GM18951 (cell line): ENCODE data around the gene C2CD4D.

Experiments used
- POLR2A ChIP-seq: IDR thresholded peaks from 4 replicates; pipeline ENCODE4 v1.6.1; 2011; ENCODE audit warnings: mild to moderate bottlenecking; ENCODE audit not compliant: insufficient read length, insufficient read depth; ENCODE audit errors: extremely low read depth
- in situ Hi-C: fragments of 300-500 bp; cut with MboI; formaldehyde crosslinking; loops from one replicate; pipeline ENCODE4 v1.12.0; 2022; ENCODE audit warnings: low sequenced_read_pairs, mixed read lengths, inconsistent platforms; ENCODE audit not compliant: unreplicated experiment

Gene C2CD4D

DNA sequence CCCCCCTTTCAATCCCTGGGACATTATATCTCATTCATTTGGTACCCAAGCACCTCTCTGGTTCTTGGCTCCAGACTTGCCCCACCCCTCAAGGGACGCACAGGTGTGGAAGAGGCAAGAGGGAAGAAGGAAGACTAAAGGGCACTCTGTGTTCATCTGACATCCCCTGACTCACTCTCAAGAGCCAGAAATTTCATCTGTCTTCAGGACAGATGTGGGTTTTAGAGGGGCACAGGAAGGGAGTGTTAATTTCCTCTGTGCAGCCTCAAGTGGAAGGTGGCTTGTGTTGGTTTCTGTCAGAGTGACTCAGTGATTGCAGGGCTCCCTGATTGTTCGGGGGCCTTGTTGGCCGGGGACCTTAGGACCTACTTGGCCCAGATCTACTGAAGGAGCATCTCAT lies 2.4 kb downstream of the C2CD4D start:
- no peak for TF ChIP-seq POLR2A
- in situ Hi-C loops: loop anchor here (25.0 kb wide), 1 partner anchor 250 kb away; no protein-coding TSS in a partner anchor

DNA sequence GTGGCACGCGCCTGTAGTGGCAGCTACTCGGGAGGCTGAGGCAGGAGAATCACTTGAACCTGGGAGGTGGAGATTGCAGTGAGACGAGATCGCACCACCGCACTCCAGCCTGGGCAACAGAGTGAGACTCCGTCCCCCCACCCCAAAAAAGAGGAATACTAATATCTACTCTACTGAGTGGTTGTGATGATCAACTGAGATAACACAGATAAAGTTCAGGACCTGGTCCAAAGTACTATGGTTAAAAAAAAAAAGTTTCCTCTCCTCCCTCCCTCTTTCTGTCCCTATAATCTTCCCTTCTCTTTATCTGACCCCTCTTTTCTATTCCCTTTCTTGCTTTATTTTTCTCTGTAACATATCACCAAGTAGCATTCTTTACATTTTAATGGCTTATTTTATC lies 4.0 kb downstream of the C2CD4D start:
- in situ Hi-C loops: loop anchor here (25.0 kb wide), 1 partner anchor 248 kb away; no protein-coding TSS in a partner anchor
- no peak for TF ChIP-seq POLR2A

DNA sequence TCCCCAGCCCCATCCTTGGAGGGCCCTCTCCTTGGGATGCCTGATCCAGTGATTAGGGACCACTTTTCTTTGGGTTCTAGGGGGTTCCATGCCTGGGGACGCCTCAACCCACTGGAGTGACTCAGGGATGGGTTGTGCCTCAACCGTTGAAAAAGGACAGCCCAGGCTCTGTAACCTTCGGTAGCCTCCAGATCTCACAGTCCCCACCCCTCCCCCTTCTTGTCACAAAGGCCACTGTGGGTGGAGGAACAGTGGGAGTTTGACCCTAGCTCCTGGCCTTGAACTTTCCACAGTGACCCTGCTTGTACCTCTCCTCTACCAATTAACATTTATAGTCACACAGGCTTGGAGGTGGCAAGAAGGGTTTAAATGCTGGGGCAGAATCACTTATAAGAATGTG lies 5.4 kb downstream of the C2CD4D start:
- in situ Hi-C loops: loop anchor here (25.0 kb wide), 1 partner anchor 247 kb away; no protein-coding TSS in a partner anchor

DNA sequence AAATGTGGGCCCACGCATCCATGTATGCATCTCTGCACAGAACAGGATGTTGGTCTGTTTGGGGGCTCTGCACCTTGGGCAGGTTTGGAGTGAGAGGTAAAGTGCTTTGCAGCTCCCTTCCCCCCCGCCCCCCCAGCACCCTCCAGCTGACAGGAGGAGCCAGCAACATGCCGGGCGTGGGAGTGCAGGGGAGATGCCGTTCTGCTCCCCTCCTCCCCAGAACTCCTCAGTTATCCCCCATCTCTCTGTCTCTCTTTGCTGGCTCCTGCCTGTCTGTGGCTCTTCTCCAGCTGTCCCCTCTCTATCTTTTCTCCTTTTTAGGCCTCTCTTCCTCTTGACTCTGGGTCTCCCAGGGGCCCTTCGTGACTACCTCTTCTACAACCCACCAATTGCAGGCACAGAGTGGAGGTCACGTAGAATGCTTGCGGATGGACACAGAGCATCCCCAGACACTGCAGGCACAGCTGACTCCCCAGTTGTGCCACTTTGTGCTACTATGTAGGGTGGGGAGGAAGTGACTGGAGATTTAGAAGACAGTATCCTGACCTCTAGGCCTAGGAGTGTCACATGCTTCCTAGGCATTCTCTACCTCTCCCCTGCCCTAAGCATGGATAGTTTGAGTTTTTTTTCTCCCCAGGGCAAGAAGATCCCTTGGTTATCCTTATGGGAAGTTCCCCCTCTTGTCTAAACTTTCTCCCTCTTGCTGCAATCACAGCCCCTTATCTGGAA lies 6.3 kb downstream of the C2CD4D start:
- no peak for TF ChIP-seq POLR2A
- in situ Hi-C loops: loop anchor here (25.0 kb wide), 1 partner anchor 246 kb away; no protein-coding TSS in a partner anchor

More for the DNA sequence above, 5.4 kb downstream of the C2CD4D start:
- no peak for TF ChIP-seq POLR2A

DNA sequence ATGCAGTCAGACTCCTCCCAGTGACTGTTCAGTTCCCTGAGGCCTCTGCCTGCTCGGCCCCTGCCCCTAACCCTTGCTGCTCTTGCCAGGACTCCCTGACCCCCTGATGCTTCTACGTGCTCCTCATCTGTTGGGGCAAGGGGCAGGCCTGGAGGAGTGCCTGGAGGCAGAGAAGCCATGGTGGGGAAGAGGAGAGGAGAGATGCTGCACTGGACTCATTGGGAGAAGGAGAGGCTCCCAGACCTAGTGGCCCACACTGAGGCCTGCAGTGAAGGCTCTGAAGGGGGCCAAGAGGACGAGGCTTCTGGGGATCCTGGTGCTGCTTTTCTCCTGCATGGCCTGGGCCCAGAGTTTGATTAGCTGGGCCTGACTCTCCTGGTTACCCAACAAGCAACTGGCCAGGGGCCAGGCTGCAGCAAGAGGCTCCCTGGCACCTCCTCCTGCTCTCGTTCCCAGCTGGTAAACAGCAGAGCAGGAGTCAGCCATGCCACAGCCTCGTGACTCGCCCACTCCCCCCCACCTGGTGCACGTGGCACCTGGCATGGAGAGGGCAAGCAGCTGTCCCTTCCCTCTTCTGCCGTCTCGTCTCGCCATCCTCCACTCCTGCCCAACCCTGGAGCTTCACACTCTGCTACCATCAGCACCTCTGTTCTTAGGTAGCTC lies 7.2 kb downstream of the C2CD4D start:
- no peak for TF ChIP-seq POLR2A
- in situ Hi-C loops: loop anchor here (25.0 kb wide), 1 partner anchor 245 kb away; no protein-coding TSS in a partner anchor

DNA sequence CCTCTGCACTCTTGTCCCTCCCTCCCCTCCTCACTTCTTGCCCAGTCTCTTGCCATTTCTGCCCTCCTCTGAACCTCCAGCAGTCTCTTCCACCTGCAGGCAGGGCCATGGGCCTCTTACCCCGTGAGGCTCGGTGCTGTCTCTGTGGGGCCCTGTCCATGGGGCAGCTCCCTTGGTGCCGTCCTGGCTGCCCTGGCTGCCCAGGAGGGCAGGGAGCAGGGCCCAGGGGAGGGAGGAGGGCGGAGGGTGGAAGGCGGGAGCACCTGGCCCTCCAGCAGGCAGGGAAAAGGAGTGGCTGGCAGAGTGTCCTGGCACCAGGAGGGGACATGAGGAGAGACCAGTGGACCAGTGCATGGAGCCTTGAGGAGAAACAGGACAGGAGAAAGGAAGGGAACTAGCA lies 8.0 kb downstream of the C2CD4D start, which contains the start of gene RORC:
Gene RORC (minus strand): TSS at position 198 of the 400 bp plus-strand sequence. CDS start 38 bp downstream, at position 160.
- in situ Hi-C loops: loop anchor here (25.0 kb wide), 1 partner anchor 244 kb away; no protein-coding TSS in a partner anchor
- TF ChIP-seq POLR2A: no peak

DNA sequence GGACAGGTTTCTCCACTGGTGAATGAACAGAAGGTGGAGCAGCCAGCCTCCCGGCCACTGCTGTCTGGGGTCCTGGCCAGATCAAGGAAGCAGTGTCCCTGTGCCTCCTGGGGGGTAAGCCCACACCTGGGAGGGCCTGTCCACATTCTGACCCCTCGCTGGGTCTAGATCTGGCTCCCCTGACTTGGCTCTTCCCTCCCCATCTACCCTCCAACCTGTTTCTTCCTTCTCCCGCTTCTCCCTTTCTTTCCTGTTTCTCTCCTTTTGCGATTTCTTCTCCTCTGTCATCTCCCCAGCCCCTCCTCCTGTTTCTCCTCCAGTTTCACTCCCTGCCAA lies 8.4 kb downstream of the C2CD4D start:
- in situ Hi-C loops: loop anchor here (25.0 kb wide), 1 partner anchor 244 kb away; no protein-coding TSS in a partner anchor
- TF ChIP-seq POLR2A: no peak

DNA sequence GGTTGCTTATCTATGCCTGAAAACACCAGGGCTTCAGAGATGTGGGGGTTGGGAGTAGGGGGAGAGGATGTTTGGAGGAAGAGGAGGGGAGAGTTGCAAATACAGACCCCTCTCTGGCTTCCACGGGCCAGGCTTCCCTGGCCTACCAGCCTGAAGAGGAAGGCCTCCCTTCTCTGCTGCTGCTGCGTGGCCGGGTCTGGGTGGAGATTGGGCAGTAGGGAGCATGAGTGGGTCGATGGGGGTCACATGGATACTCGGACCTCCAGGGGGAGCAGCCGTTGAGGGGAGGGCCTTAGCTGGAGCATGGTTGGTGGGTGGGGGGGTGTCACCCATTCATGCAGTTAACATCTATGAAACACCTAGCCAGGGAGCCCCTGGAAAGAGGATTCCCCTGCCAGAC lies 9.6 kb downstream of the C2CD4D start:
- in situ Hi-C loops: loop anchor here (25.0 kb wide), 1 partner anchor 243 kb away; no protein-coding TSS in a partner anchor

DNA sequence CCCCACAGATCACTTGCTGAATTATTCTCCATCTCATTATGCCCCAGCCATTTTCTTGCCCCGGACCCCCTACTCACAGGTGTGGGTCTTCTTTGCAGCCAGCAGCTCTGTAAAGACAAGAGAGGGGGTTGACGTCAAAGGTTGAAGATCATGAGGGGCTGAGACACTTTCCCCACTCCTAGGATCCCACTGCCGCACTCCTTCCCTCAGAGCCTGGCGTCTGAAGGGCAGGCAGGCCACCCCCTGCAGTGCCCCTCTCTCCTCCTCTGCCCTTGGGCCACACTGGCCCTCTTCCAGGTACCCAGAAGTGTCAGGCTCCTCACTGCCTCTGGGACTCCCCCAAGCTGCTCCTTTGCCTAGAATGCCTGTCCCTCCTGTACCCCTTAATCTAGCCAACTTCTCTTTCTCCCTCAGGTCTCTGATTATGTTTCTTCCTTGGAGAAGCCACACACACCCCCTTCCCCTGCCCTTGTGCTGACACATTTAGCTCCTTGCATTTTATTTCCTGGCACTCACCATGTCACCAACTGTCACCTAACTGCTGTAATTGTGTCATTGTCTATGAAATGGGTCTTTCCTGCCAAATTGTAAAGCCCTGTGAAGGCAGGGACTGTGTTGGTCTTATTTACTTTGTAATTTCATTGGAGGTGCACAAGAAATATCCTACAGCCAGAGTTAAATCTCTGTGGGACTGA lies 10.1 kb downstream of the C2CD4D start:
- in situ Hi-C loops: loop anchor here (25.0 kb wide), 1 partner anchor 242 kb away; no protein-coding TSS in a partner anchor
- no peak for TF ChIP-seq POLR2A

More for the DNA sequence above, 9.6 kb downstream of the C2CD4D start:
- TF ChIP-seq POLR2A: no peak

DNA sequence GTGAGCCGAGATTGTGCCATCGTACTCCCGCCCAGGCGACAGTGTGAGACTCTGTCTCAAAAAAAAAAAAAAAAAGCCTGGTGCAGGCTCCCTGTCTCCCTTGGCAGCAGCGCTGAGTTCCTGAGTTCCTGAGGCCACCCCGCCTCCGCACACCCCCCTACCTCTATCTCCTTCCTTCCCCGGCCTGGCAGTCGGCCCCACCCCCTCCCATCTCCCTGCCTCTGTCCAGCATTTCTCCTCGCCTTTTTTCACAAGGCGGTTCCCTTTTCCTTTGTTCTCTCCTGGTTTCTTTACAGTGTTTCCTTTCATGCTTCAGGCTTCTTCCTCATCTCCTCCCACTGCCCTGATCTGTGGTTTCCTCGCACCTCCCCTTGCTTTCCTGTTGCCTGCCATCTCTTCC lies 10.7 kb downstream of the C2CD4D start:
- TF ChIP-seq POLR2A: no peak

DNA sequence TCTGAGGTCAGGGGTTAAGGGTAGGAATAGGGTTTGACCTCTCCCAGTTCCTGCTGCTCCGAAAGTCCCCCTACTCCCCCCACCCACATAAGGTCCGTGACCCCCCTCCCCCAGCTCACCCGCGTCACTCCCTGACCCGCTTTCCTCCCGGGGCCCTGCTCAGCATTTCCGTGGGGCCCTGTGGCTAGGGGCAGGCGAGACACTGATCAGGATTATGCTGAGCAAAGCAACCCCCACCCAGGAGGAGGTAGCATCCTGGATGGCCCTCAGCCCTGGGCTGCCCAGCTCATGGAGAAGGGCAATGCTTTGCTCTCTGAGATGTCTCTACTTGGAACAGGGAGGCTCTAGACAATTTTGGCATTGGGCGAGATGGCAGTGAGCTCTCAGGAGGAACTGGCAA lies 11.8 kb downstream of the C2CD4D start:
- TF ChIP-seq POLR2A: no peak
- in situ Hi-C loops: loop anchor here (25.0 kb wide), 1 partner anchor 241 kb away; no protein-coding TSS in a partner anchor

More for the DNA sequence above, 10.7 kb downstream of the C2CD4D start:
- in situ Hi-C loops: loop anchor here (25.0 kb wide), 1 partner anchor 242 kb away; no protein-coding TSS in a partner anchor

DNA sequence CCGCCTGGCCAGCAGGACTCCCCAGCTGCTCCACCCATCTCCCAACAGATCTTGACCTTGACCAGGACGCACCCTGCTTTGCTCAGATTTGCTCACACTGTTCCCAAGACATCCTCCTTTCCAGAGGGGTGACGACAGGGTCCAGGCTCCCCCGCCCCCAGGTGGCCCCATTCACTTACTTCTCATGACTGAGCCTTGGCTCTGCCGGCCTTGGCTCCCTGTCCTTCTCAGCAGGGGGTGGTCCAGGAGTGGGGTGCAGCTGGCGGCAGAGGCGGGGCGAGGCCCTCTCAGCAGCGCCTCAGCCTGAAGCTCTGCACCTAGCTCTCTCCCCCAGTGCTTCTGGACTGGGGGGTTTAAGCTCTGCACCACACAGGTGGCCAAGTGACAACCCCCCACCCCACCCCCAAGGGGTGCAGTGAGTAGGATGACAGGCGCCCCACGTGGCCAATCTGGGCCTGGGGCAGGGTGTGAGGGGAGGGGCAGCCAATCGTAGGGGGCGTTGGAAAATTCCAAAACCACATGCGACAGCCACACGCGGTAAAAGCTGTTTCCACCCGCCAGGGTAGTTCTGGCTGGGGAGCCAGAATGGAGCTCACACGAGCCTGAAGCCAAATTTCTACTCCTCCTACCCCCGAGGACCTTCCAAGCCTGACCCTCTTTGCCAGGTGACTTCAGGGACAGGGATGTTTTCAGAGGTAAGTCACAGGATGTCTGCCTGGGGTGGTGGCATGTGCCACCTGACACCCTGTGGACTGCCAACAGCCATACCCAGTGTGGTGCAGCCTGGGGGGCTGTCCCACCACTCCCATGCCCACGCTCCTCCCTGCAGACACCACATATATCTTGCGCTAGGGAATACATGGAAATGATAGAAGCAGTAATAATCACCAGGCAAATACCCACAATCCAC lies 13.6 kb downstream of the C2CD4D start:
- in situ Hi-C loops: loop anchor here (25.0 kb wide), 1 partner anchor 239 kb away; no protein-coding TSS in a partner anchor
- TF ChIP-seq POLR2A: no peak
